H1 (cell line): ENCODE results near the gene PPP1R3F. TPM values are rescaled to one million over a fixed set of nuclear protein-coding genes. Genes with fewer than 3 reads are reported as not detected.

Experiments used
- CTCF ChIA-PET: fragments of 300-600 bp; sonication (Branson Sonifier 250); formaldehyde crosslinking; loops from one replicate; lab custom pipeline; 2021; ENCODE audit not compliant: partially characterized antibody; lab: Charles Lee
- POLR2A ChIA-PET: fragments of 300-600 bp; sonication (Branson Sonifier 250); formaldehyde crosslinking; loops from one replicate; lab custom pipeline; 2021; ENCODE audit warnings: inconsistent platforms; ENCODE audit not compliant: partially characterized antibody; lab: Charles Lee
- DNase-seq, 2 experiments: peaks; one replicate each; pipeline versions ENCODE4 v3.0.0 to v3.0.0-alpha.2; 2010 to 2022; ENCODE audit warnings: low spot score in 2 of 2, low read depth in 1 of 2, mixed read lengths in 1 of 2
- FAIRE-seq: peaks from 2 replicates; lab custom pipeline; 2011; peaks lifted over from hg19 to GRCh38; lab: Jason Lieb, UNC
- H2AFZ ChIP-seq: 2 replicates; pipeline ENCODE4 v1.8.1; 2012; ENCODE audit warnings: low read length, inconsistent platforms
- H2AK5ac ChIP-seq: 2 replicates; pipeline ENCODE4 v1.6.1; 2013; ENCODE audit warnings: low read depth, low read length
- H2BK120ac ChIP-seq: replicated peaks from 2 replicates; pipeline ENCODE3; 2013; ENCODE audit warnings: low read depth, low read length, inconsistent platforms
- H2BK12ac ChIP-seq: 2 replicates; pipeline ENCODE4 v1.6.1; 2013; ENCODE audit warnings: low read depth, low read length
- H2BK15ac ChIP-seq: 2 replicates; pipeline ENCODE4 v1.6.1; 2013; ENCODE audit warnings: low read length
- H2BK20ac ChIP-seq: 2 replicates; pipeline ENCODE4 v1.6.1; 2013; ENCODE audit warnings: low read length
- H2BK5ac ChIP-seq: 2 replicates; pipeline ENCODE4 v1.6.1; 2013; ENCODE audit warnings: low read depth, low read length
- H3K14ac ChIP-seq: 2 replicates; pipeline ENCODE4 v1.6.1; 2013; ENCODE audit warnings: inconsistent platforms; ENCODE audit not compliant: insufficient read length
- H3K18ac ChIP-seq: 2 replicates; pipeline ENCODE4 v1.6.1; 2013; ENCODE audit warnings: low read length; ENCODE audit errors: extremely low read depth
- H3K23ac ChIP-seq: 2 replicates; pipeline ENCODE4 v1.6.1; 2013; ENCODE audit warnings: inconsistent platforms; ENCODE audit not compliant: insufficient read length
- H3K23me2 ChIP-seq: 2 replicates; pipeline ENCODE4 v1.6.1; 2013; ENCODE audit warnings: low read depth, low read length
- H3K27ac ChIP-seq: 2 replicates; pipeline ENCODE4 v1.6.1; 2011; ENCODE audit warnings: low read depth, low read length, inconsistent platforms
- H3K27me3 ChIP-seq, 4 experiments: replicated peaks in 1 of 4; 1 replicate in 1 of 4; 2 replicates in 3 of 4; pipeline versions ENCODE4 v1.6.1 to v1.8.1; 2011 to 2013; ENCODE audit warnings: low read length in 3 of 4, mild to moderate bottlenecking in 3 of 4, inconsistent platforms in 2 of 4, mixed read lengths in 2 of 4, moderate library complexity in 1 of 4; ENCODE audit not compliant: control insufficient read depth in 3 of 4, insufficient read depth in 3 of 4; ENCODE audit errors: extremely low read depth in 1 of 4
- H3K36me3 ChIP-seq, 4 experiments: 2 replicates each; pipeline versions ENCODE4 v1.6.1 to v1.8.1; 2011 to 2013; ENCODE audit warnings: mild to moderate bottlenecking in 4 of 4, low read length in 3 of 4, moderate library complexity in 2 of 4, control low read depth in 1 of 4, inconsistent platforms in 1 of 4; ENCODE audit not compliant: insufficient read depth in 4 of 4, control insufficient read depth in 2 of 4
- H3K4ac ChIP-seq: replicated peaks from 2 replicates; pipeline ENCODE3; 2013; ENCODE audit warnings: low read length, low read depth, mixed read lengths, inconsistent platforms; ENCODE audit not compliant: insufficient read length
- H3K4me1 ChIP-seq, 4 experiments: replicated peaks in 1 of 4; 1 replicate in 1 of 4; 2 replicates in 3 of 4; pipeline versions ENCODE4 v1.6.1 to v1.8.1; 2011 to 2013; ENCODE audit warnings: low read length in 3 of 4, inconsistent platforms in 2 of 4, mixed read lengths in 1 of 4; ENCODE audit not compliant: insufficient read depth in 4 of 4, control insufficient read depth in 3 of 4
- H3K4me2 ChIP-seq, 2 experiments: 2 replicates each; pipeline versions ENCODE4 v1.6.1 to v1.8.1; 2011 to 2013; ENCODE audit warnings: low read depth in 2 of 2, low read length in 2 of 2, control low read depth in 1 of 2, inconsistent platforms in 1 of 2, mild to moderate bottlenecking in 1 of 2; ENCODE audit not compliant: insufficient read depth in 1 of 2
- H3K4me3 ChIP-seq, 4 experiments: fragments of 200-600, 300-600 bp in 1 of 4; sonication (generic), shearing (Covaris generic), sonication (Bioruptor Twin) in 1 of 4; 2 replicates each; pipeline versions ENCODE4 v1.5.1 to v1.8.1; 2011 to 2016; ENCODE audit warnings: low read length in 4 of 4, low read depth in 3 of 4, control low read depth in 2 of 4, inconsistent platforms in 2 of 4, mild to moderate bottlenecking in 2 of 4, mixed read lengths in 1 of 4, moderate library complexity in 1 of 4; ENCODE audit not compliant: insufficient read depth in 2 of 4; ENCODE audit errors: extremely low read depth in 1 of 4
- H3K56ac ChIP-seq: replicated peaks from 2 replicates; pipeline ENCODE3; 2013; ENCODE audit warnings: low read depth, mild to moderate bottlenecking, mixed read lengths, low read length, inconsistent platforms; ENCODE audit not compliant: insufficient read length
- H3K79me1 ChIP-seq: 2 replicates; pipeline ENCODE4 v1.6.1; 2013; ENCODE audit warnings: low read depth, low read length, control low read depth
- H3K79me2 ChIP-seq, 2 experiments: 2 replicates each; pipeline versions ENCODE4 v1.6.1 to v1.8.1; 2012 to 2013; ENCODE audit warnings: low read length in 2 of 2, mild to moderate bottlenecking in 2 of 2, inconsistent platforms in 1 of 2; ENCODE audit not compliant: insufficient read depth in 2 of 2, control insufficient read depth in 1 of 2
- H3K9ac ChIP-seq, 4 experiments: replicated peaks in 1 of 4; 1 replicate in 1 of 4; 2 replicates in 3 of 4; pipeline versions ENCODE4 v1.6.1 to v1.8.1; 2011 to 2013; ENCODE audit warnings: low read depth in 3 of 4, low read length in 3 of 4, control low read depth in 2 of 4, mild to moderate bottlenecking in 2 of 4, moderate library complexity in 2 of 4, inconsistent platforms in 1 of 4; ENCODE audit errors: extremely low read depth in 1 of 4
- H3K9me3 ChIP-seq, 2 experiments: 2 replicates each; pipeline versions ENCODE4 v1.6.1 to v1.8.1; 2012 to 2013; ENCODE audit warnings: mild to moderate bottlenecking in 2 of 2, moderate library complexity in 2 of 2, control low read depth in 1 of 2, inconsistent platforms in 1 of 2, low read depth in 1 of 2, low read length in 1 of 2, mixed read lengths in 1 of 2; ENCODE audit not compliant: insufficient read depth in 2 of 2
- H4K20me1 ChIP-seq, 2 experiments: replicated peaks in 1 of 2; 2 replicates each; pipeline versions ENCODE3 to v1.8.1; 2011 to 2013; ENCODE audit warnings: inconsistent platforms in 2 of 2, low read length in 2 of 2, mild to moderate bottlenecking in 1 of 2; ENCODE audit not compliant: insufficient read depth in 2 of 2, control insufficient read depth in 1 of 2
- H4K5ac ChIP-seq: 2 replicates; pipeline ENCODE4 v1.6.1; 2013; ENCODE audit warnings: low read length, low read depth, mixed read lengths, inconsistent platforms; ENCODE audit not compliant: insufficient read length
- H4K8ac ChIP-seq: 2 replicates; pipeline ENCODE4 v1.8.0; 2013; ENCODE audit warnings: mild to moderate bottlenecking, moderate library complexity, low read length, inconsistent platforms; ENCODE audit not compliant: insufficient read depth; ENCODE audit errors: extremely low read depth
- H4K91ac ChIP-seq: replicated peaks from 2 replicates; pipeline ENCODE3; 2013; ENCODE audit warnings: low read length, mixed read lengths, inconsistent platforms; ENCODE audit not compliant: insufficient read length
- CBX5 ChIP-seq: fragments of 300-800, 300-1000 bp; sonication (generic); IDR thresholded peaks from 2 replicates; pipeline ENCODE4 v1.7.1; 2016; ENCODE audit warnings: antibody characterized with exemption, low read length, low read depth
- CHD1 ChIP-seq: IDR thresholded peaks from 2 replicates; pipeline ENCODE4 v1.6.1; 2012; ENCODE audit warnings: low read depth, low read length, improper control_type of control experiment
- NANOG ChIP-seq: IDR thresholded peaks from 2 replicates; pipeline ENCODE4 v1.6.1; 2011; ENCODE audit warnings: low read length, low read depth, mild to moderate bottlenecking, inconsistent platforms; ENCODE audit not compliant: insufficient read depth, poor library complexity, severe bottlenecking
- SIRT6 ChIP-seq: IDR thresholded peaks from one replicate; pipeline ENCODE4 v1.7.1; 2012; ENCODE audit warnings: low read length, inconsistent platforms
- SP2 ChIP-seq: IDR thresholded peaks from 2 replicates; pipeline ENCODE4 v1.6.1; 2012; ENCODE audit warnings: mild to moderate bottlenecking, low read length, inconsistent platforms
- SRF ChIP-seq: IDR thresholded peaks from 2 replicates; pipeline ENCODE4 v1.6.1; 2011; ENCODE audit warnings: mild to moderate bottlenecking, low read depth, low read length, moderate library complexity
- WGBS, 2 experiments: shearing (Covaris generic) in 1 of 2; methylation state at CpG; one replicate each; pipeline versions ENCODE4 v1.1.6 to v1.1.7; 2013 to 2015; ENCODE audit warnings: low lambda C conversion rate in 2 of 2, mixed read lengths in 2 of 2, inconsistent platforms in 1 of 2, low coverage in 1 of 2, missing lambda C conversion rate in 1 of 2; ENCODE audit not compliant: insufficient replicate concordance in 2 of 2, insufficient coverage in 1 of 2, insufficient read length in 1 of 2; ENCODE audit errors: extremely low coverage in 1 of 2, missing lambda C conversion rate in 1 of 2; 5-methylcytosine and 5-hydroxymethylcytosine counted together
- polyA plus RNA-seq, 7 experiments: library from polyadenylated mRNA; depleted of rRNA in 3 of 7; stranded (reverse) in 5 of 7; unstranded in 2 of 7; fragments of >200 nt in 5 of 7; fragments of 200-250 nt in 2 of 7; gene quantifications; 1 replicate in 5 of 7; 2 replicates in 1 of 7; 4 replicates in 1 of 7; pipeline versions ENCODE4 v1.2.1 to v1.2.3, GENCODE V29; 2011 to 2013; ENCODE audit warnings: missing spikeins in 2 of 7, mixed read lengths in 2 of 7
- total RNA-seq: library from RNA; stranded (reverse); fragmentation: NEBNext Ultra II Directional; extraction: Animal tissue kit (Norgen Biotek cat#: 25700); gene quantifications from 2 replicates; pipeline ENCODE4 v1.2.1, GENCODE V29; 2021

The PPP1R3F gene
- total and polyA plus RNA-seq, 2 of the 8 experiments (the other 6 are each of a cell fraction or from before 2014, with no cell fraction given): 5.1 to 6.8 TPM

- WGBS, 2 experiments: 89% methylated on average over 4 of the region's 4 CpGs; no CpG with 5 or more reads in 1 of the 2 experiments
- Histone ChIP-seq H2BK20ac (no peak overlapping the region), H3K4me2 (no peak overlapping the region), H3K23me2 (no peaks in the 10 kb centered on the region), H3K4ac (no peak overlapping the region), H2BK15ac (no peak overlapping the region), H4K5ac (no peak overlapping the region), H3K9ac (no peak overlapping the region), H3K79me2 (no peaks in the 10 kb centered on the region), H2BK120ac (no peak overlapping the region), H4K20me1 (no peaks in the 10 kb centered on the region), H3K9me3 (no peaks in the 10 kb centered on the region), H3K23ac (no peak overlapping the region), H2BK12ac (no peak overlapping the region), H2AK5ac (no peak overlapping the region), H2AFZ (no peak overlapping the region), H3K4me3 (no peak overlapping the region), H4K91ac (no peak overlapping the region), H3K18ac (no peak overlapping the region), H4K8ac (no peak overlapping the region), H3K27ac (no peak overlapping the region), H3K56ac (no peak overlapping the region), H3K27me3 (no peaks in the 10 kb centered on the region), H3K4me1 (no peaks in the 10 kb centered on the region; a peak in 1 of 7 replicates), H3K36me3 (no peaks in the 10 kb centered on the region), H3K14ac (no peak overlapping the region), H3K79me1 (no peaks in the 10 kb centered on the region), H2BK5ac (no peak overlapping the region)
- ChIA-PET POLR2A (interaction anchor here (0.9 to 2.1 kb wide), 3 partner anchors 10 to 28 kb away, joined by 3 to 8 read pairs (median 7); partner anchors contain the start of gene PPP1R3F), CTCF (interaction anchor here (0.5 to 1.4 kb wide), 2 partner anchors 94 to 1150 kb away, joined by 3 to 5 read pairs; no protein-coding TSS in a partner anchor)
- FAIRE-seq: no peak
- TF ChIP-seq SRF (no peak), SP2 (no peak), SIRT6 (no peak), CHD1 (no peak), NANOG (no peak), CBX5 (no peak)
- DNase-seq: no peak
Observed at GRCh38 chrX:49286581-49286980, 17.0 kb downstream of the PPP1R3F start.
